ENCODE data around the gene CRYBG3.

The CRYBG3 gene

GRCh38 chr3:97949743-97950142 is 127.9 kb downstream of the CRYBG3 start:
- no peak for DNase-seq

GRCh38 chr3:97950360-97950759 is 128.5 kb downstream of the CRYBG3 start:
- DNase-seq, result no peak

GRCh38 chr3:97952280-97952679 is 130.5 kb downstream of the CRYBG3 start:
- no peak for DNase-seq

GRCh38 chr3:97952872-97953271 is 131.1 kb downstream of the CRYBG3 start:
- no peak for DNase-seq

GRCh38 chr3:97954228-97954827 is 132.5 kb downstream of the CRYBG3 start:
- DNase-seq, result no peak

GRCh38 chr3:97956051-97956450 is 134.2 kb downstream of the CRYBG3 start:
- DNase-seq, result no peak

GRCh38 chr3:97957617-97958311 is 136.0 kb downstream of the CRYBG3 start:
- no peak for DNase-seq

- DNase-seq, result no peak
These were observed 136.6 kb downstream of the CRYBG3 start for GRCh38 chr3:97958396-97958795.

GRCh38 chr3:97958796-97959195 is 137.0 kb downstream of the CRYBG3 start:
- DNase-seq, result no peak

- no peak for DNase-seq
These were observed 138.1 kb downstream of the CRYBG3 start for GRCh38 chr3:97959872-97960271.

GRCh38 chr3:97960551-97960950 is 138.7 kb downstream of the CRYBG3 start:
- DNase-seq, result no peak

- DNase-seq, result no peak
These were observed 139.4 kb downstream of the CRYBG3 start for GRCh38 chr3:97960993-97961766.

- DNase-seq, result no peak
These were observed 146.2 kb downstream of the CRYBG3 start for GRCh38 chr3:97967966-97968365.

GRCh38 chr3:97968376-97968775 is 146.6 kb downstream of the CRYBG3 start:
- no peak for DNase-seq

GRCh38 chr3:97969541-97969940 is 147.7 kb downstream of the CRYBG3 start:
- DNase-seq, result no peak

GRCh38 chr3:97970156-97970555 is 148.3 kb downstream of the CRYBG3 start:
- no peak for DNase-seq

GRCh38 chr3:97970956-97971620 is 149.3 kb downstream of the CRYBG3 start:
- DNase-seq, result no peak

- peak; percentile 68 to 69 for DNase-seq
These were observed 150.1 kb downstream of the CRYBG3 start, which contains the start of gene RIOX2 for GRCh38 chr3:97971679-97972567. Gene RIOX2 (minus strand): TSS chr3:97972431. CDS start chr3:97967593, 4,838 bp downstream.

GRCh38 chr3:97972976-97973375 is 151.2 kb downstream of the CRYBG3 start:
- DNase-seq, result no peak

GRCh38 chr3:97974996-97975395 is 153.2 kb downstream of the CRYBG3 start:
- DNase-seq, result no peak

GRCh38 chr3:97975466-97975865 is 153.7 kb downstream of the CRYBG3 start:
- no peak for DNase-seq

- no peak for DNase-seq
These were observed 157.8 kb downstream of the CRYBG3 start for GRCh38 chr3:97979610-97980009.
